Fibroblast of lung (primary cell): ENCODE measurements around the gene CASP10.

ENCODE experiments used
- EZH2 ChIP-seq: IDR thresholded peaks from 2 replicates; pipeline ENCODE4 v1.5.1; 2012; ENCODE audit warnings: low read length, control low read depth, mild to moderate bottlenecking; ENCODE audit errors: missing control alignments
- TF ChIP-seq, protein P1 (sequence below), 2 donors: IDR thresholded peaks in 1 of 2; conservative IDR thresholded peaks in 1 of 2; 1 replicate in 1 of 2; 2 replicates in 1 of 2; pipeline ENCODE4 v1.5.1; 2011 to 2012; ENCODE audit warnings: low read length in 2 of 2, control low read depth in 1 of 2, inconsistent platforms in 1 of 2, low read depth in 1 of 2, mild to moderate bottlenecking in 1 of 2

DNA sequence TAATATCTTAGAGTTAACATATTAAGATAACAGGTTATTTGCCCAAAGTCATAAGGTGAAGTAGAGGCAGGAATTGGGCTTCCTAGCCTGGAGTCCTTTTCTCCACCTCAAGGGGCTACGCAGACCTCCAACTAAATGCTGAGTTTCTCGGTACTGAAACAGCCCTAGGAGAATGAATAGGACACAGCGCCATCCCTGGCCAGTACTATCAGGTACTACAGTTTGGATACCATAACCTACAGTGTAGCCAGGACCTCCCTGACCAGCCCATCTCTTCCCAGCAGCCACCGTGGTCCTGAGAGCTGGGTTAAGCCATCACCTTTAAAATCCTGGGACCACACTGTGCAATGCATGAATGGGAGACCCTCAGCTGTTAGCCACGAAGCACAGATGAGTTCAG lies 93.0 kb downstream of the CASP10 start:
- TF ChIP-seq, protein P1, sequence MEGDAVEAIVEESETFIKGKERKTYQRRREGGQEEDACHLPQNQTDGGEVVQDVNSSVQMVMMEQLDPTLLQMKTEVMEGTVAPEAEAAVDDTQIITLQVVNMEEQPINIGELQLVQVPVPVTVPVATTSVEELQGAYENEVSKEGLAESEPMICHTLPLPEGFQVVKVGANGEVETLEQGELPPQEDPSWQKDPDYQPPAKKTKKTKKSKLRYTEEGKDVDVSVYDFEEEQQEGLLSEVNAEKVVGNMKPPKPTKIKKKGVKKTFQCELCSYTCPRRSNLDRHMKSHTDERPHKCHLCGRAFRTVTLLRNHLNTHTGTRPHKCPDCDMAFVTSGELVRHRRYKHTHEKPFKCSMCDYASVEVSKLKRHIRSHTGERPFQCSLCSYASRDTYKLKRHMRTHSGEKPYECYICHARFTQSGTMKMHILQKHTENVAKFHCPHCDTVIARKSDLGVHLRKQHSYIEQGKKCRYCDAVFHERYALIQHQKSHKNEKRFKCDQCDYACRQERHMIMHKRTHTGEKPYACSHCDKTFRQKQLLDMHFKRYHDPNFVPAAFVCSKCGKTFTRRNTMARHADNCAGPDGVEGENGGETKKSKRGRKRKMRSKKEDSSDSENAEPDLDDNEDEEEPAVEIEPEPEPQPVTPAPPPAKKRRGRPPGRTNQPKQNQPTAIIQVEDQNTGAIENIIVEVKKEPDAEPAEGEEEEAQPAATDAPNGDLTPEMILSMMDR (conservative IDR thresholded peaks at IDR 0.05 in 1 of 2, IDR thresholded peaks at IDR 0.05 in 1 of 2; ENCODE audit: low read depth in 1 of 2, low read length in 2 of 2): peak in 1 of 2 donors; percentile 12
- no peak for TF ChIP-seq EZH2
